HG03139 (cell line): ENCODE results near the gene CDKN2AIPNL.
"Not testable (repeated sequence)": the region's sequence is repeated elsewhere in the genome, so short reads cannot be mapped to it uniquely, and the experiment has no call there.

Source experiments
- ATAC-seq: cut with Tn5 transposase; IDR thresholded peaks from one replicate; pipeline ENCODE4 v1.9.1; 2021; ENCODE audit not compliant: unreplicated experiment

Gene CDKN2AIPNL

GRCh38 chr5:134438721-134439123 lies 27.0 kb upstream of the CDKN2AIPNL start:
- no peak for ATAC-seq

GRCh38 chr5:134437847-134438581 lies 26.3 kb upstream of the CDKN2AIPNL start:
- ATAC-seq: no peak

GRCh38 chr5:134437340-134437846 lies 25.7 kb upstream of the CDKN2AIPNL start:
- ATAC-seq: no peak

- ATAC-seq: peak; percentile 88
Measured at GRCh38 chr5:134436523-134437339, 25.1 kb upstream of the CDKN2AIPNL start.

- no peak for ATAC-seq
Measured at GRCh38 chr5:134435560-134435959, 23.9 kb upstream of the CDKN2AIPNL start.

- ATAC-seq: no peak
Measured at GRCh38 chr5:134432677-134433359, 21.1 kb upstream of the CDKN2AIPNL start.

GRCh38 chr5:134432174-134432573 lies 20.5 kb upstream of the CDKN2AIPNL start:
- no peak for ATAC-seq

GRCh38 chr5:134430001-134430569 lies 18.4 kb upstream of the CDKN2AIPNL start:
- ATAC-seq: no peak

- ATAC-seq: no peak
Measured at GRCh38 chr5:134427540-134428041, 15.9 kb upstream of the CDKN2AIPNL start.

GRCh38 chr5:134426361-134426760 lies 14.7 kb upstream of the CDKN2AIPNL start:
- ATAC-seq: no peak

- no peak for ATAC-seq
Measured at GRCh38 chr5:134423376-134423775, 11.7 kb upstream of the CDKN2AIPNL start.

- no peak for ATAC-seq
Measured at GRCh38 chr5:134422791-134423365, 11.2 kb upstream of the CDKN2AIPNL start.

- not testable (repeated sequence) for ATAC-seq
Measured at GRCh38 chr5:134421038-134421437, 9.4 kb upstream of the CDKN2AIPNL start.

GRCh38 chr5:134420343-134420742 lies 8.7 kb upstream of the CDKN2AIPNL start:
- no peak for ATAC-seq

- no peak for ATAC-seq
Measured at GRCh38 chr5:134418958-134419357, 7.3 kb upstream of the CDKN2AIPNL start.

- no peak for ATAC-seq
Measured at GRCh38 chr5:134417707-134418106, 6.0 kb upstream of the CDKN2AIPNL start.

- no peak for ATAC-seq
Measured at GRCh38 chr5:134413046-134413445, 1.4 kb upstream of the CDKN2AIPNL start.

GRCh38 chr5:134411228-134411545 lies 494 bp downstream of the CDKN2AIPNL start:
- no peak for ATAC-seq

GRCh38 chr5:134410822-134411221 lies 859 bp downstream of the CDKN2AIPNL start:
- no peak for ATAC-seq

- no peak for ATAC-seq
Measured at GRCh38 chr5:134409321-134409720, 2.4 kb downstream of the CDKN2AIPNL start.

- no peak for ATAC-seq
Measured at GRCh38 chr5:134406390-134406789, 5.3 kb downstream of the CDKN2AIPNL start.
